GM19099 (cell line): ENCODE results near the gene PSME1.

Experiments used
- POLR2A ChIP-seq: IDR thresholded peaks from 3 replicates; pipeline ENCODE4 v1.6.1; 2011; ENCODE audit warnings: low read depth; ENCODE audit not compliant: insufficient read length; ENCODE audit errors: extremely low read depth

Gene PSME1

DNA sequence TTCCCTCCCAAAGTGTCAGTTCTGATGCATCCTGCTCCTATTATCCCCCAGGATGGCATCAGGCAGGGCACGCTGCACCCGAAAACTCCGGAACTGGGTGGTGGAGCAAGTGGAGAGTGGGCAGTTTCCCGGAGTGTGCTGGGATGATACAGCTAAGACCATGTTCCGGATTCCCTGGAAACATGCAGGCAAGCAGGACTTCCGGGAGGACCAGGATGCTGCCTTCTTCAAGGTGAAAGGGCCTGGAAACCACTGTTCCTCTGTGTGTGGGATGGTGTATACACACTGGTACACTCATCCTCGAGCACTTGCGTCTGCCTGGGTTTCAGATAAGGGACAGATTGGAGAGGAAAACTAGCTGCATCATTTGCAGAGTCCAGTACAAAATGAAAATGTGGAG, 26.1 kb downstream of the PSME1 start:
- no peak for TF ChIP-seq POLR2A

DNA sequence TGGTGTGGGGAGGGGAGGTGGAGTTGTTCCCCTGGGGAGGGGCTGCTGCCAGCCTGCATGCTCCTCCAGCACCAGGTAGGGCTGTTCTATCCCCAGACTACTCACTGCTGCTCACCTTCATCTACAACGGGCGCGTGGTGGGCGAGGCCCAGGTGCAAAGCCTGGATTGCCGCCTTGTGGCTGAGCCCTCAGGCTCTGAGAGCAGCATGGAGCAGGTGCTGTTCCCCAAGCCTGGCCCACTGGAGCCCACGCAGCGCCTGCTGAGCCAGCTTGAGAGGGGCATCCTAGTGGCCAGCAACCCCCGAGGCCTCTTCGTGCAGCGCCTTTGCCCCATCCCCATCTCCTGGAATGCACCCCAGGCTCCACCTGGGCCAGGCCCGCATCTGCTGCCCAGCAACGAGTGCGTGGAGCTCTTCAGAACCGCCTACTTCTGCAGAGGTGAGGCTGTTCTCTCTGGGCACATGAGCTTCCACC, 28.6 kb downstream of the PSME1 start:
- peak; percentile 8 for TF ChIP-seq POLR2A

DNA sequence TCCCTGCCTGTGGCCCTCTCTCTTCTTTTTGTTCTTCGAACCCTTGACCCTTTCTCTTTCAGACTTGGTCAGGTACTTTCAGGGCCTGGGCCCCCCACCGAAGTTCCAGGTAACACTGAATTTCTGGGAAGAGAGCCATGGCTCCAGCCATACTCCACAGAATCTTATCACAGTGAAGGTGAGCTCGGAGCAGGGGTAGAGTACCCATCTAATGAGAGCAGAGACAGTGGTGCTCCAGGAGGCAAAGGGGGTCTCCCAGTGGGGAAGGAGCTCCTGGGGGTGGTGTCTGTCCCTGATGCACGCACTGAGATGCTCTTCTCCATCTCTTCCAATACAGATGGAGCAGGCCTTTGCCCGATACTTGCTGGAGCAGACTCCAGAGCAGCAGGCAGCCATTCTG, 29.8 kb downstream of the PSME1 start:
- no peak for TF ChIP-seq POLR2A

DNA sequence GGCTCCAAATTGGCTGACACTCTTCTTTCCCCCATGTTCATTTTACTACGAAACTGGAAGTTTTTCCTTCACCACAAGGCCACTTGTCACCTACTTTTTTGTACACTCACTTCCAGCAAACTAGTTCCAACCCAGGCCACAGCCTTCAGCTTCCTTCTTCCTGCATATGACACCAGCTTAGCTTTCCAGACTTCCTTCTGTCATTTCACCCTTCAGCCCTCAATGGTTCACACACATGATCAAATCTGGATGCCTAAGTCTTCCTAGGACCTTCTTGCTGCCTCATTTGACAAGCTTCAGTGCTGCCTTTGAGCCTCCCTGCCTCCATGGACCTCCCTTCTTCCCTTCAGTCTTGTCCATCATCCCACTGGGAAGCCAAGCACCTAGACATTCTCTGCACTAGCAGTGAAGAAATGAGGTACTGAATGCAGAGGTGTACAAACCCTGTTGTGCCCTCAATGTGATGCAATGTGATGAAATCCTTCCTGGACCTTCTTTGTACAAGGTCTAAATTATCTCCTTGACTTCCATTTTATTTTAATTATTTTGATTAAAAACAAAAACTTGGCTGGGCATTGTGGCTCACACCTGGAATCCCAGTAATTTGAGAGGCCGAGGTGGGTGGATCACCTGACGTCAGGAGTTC, 31.6 kb downstream of the PSME1 start:
- TF ChIP-seq POLR2A, result no peak

DNA sequence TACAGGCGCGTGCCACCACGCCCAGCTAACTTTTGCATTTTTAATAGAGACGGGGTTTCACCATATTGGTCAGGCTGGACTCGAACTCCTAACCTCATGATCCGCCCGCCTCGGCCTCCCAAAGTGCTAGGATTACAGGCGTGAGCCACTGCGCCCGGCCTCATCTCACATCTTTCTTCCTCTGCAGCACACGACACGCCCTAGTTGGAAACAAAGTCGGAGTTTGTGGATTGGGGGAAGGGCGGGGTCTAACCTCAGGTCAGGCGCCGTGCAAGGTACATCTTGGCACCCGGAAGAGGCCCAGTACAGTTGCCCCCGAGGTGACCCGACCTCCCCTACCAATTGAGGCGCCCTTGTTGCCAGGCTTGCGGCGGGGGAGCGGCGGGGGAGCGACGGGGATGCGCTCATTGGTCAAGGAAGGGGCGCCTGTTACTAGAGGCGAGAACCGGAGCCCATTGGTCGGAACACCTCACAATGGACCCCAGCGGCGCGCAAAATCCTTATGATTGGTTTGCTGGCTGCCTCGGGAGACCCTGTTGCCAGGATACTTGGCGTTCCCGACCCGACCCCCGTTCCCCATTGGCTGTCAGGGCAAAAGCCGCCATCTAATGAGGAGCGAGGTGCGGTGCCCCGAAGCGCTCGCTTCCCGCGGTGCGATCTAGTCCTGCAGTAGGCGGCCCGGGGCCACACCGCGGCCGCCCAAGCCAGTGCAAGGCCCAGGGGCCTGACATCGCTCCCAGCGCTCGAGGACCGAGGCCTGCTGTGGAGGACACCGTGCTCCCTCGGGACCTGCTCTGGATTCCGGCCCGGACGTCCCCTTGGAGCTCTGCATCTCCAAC, 35.6 kb downstream of the PSME1 start, which contains the start of gene REC8:
REC8 (plus strand) TSS at position 659 of the 839 bp plus-strand sequence. CDS start 473 bp downstream, outside the sequence.
- TF ChIP-seq POLR2A, result peak; percentile 20

DNA sequence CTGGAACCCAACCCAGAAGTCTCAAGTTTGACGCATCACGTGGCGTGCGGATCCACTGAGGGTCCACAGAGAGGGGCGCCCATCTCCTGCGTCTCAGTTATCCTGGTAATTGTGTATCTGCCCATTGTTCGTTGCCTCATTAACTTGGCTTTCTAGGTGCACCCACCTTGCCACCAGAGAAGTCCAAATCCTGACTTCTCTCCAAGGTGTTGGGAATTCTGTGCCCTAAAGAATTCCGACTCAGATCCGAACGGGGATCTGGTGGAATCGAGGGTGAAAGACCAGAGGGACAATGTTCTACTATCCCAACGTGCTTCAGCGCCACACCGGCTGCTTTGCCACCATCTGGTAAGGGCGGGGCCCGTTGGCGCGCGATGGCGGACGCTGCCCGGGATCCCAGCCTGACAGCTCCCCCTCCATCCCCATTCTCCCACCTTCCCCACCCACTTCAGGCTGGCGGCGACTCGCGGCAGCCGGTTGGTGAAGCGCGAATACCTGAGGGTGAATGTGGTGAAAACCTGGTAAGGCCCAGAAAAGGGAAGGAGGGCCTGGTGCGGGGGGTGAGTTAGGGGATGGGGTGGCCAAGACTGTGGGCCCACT, 36.4 kb downstream of the PSME1 start:
- no peak for TF ChIP-seq POLR2A

DNA sequence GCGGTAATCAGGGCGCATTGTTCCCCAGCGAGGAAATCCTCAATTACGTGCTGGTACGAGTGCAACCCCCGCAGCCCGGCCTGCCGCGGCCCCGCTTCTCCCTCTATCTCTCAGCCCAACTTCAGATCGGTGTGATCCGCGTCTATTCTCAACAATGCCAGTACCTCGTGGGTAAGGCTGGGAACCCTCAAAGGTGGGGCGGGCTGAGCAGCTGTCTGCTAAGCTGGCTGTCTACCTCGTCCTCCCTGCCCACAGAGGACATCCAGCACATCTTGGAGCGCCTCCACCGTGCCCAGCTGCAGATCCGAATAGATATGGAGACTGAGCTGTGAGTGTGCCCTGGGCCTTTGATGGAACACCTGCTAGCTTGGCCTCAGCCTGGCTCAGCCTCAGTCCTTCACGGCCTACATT, 36.9 kb downstream of the PSME1 start:
- TF ChIP-seq POLR2A, result peak; percentile 25

DNA sequence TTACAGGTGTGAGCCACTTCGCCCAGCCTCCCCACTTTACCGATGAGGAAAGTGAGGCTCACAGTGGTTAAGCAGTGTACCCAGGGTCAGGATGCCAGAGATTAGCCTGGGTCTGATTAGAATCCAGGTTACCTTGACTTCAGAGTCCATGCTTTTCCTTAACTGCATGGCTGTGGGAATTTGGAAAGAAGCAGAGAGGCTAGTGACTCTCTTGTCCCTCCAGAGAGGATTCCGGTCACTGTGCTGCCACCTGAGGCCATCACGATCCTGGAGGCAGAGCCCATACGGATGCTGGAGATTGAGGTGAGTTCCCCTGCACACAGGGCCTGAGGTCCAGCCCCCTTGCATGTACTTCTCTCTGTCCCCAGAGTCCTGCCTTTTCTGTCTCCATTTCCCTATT, 40.6 kb downstream of the PSME1 start:
- no peak for TF ChIP-seq POLR2A

DNA sequence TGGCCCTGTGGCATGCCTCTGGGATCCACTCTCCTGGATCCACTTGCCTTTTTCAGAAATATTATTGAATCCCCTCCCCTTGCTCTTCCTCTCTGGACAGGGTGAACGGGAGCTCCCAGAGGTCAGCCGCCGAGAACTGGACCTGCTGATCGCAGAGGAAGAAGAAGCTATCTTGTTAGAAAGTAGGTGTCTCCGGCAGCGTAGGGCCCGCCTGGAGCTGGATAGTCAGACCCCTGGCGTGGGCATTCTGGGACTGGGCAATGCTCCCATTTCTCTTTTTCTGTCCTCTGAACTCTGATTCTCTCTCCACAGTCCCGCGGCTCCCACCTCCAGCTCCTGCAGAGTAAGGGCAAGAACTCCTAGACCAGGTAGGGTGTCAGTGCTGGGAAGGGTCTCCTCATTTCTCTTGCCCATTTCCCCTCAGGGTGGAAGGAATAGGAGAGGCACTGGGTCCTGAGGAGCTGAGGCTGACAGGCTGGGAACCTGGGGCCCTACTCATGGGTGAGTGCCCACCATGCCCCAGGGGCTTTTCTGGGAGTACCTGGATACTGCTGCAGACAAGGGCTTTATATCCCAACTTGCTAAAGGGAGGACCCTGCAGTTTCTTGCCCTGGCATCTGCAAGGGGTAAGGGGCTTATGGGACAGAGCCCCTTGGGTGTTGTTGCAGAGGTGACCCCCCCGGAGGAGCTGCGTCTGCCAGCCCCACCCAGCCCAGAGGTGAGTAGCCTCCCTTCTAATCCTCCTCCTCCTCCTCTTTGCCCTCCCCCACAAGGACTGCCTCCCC, 41.2 kb downstream of the PSME1 start:
- TF ChIP-seq POLR2A, result no peak

DNA sequence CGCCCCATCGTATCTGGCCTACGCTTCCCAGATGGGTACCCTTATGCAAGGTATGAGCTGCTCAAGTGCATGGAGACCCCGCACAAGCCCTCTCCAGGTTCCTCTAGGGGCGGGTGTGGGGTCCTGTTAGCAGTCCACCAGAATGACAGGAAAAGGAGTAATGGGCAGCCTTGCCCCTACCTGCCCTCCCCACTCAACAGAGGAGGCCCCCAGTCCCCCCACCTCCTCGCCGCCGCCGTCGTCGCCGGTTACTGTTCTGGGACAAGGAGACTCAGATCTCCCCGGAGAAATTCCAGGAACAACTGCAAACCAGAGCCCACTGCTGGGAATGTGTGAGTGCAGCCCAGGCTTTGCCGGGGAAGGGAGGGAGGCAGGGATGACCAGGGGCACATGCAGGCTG, 41.9 kb downstream of the PSME1 start:
- no peak for TF ChIP-seq POLR2A

DNA sequence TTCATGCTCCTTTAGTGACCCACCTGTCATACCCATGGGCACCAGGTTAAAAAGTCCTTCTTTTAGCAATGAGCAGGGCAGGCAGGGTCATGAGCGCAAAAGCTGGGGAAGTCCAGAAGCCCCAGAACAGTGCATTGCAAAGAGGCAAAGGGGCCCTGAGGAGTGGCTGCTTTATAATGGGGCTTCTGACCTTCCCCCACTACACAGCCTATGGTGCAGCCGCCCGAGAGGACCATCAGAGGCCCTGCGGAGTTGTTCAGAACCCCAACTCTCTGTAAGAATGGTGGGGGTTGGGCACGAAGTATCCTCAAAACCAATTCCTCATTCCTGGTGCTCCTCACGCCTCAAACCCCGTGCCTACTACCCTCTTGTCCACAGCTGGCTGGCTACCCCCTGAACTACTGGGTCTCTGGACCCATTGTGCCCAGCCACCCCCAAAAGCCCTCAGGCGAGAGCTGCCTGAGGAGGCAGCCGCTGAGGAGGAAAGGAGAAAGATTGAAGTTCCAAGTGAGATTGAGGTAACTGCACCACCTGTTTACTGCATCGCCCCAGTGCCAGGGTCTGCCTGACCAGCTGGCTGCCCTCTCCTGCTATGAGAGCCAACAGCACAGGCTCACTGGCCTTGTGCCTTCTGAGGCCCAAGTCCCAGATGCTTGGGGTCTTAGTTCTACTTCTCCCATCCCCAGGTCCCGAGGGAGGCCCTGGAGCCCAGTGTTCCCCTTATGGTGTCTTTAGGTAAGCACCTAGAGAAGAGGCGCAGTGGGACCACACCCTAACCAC, 42.6 kb downstream of the PSME1 start:
- TF ChIP-seq POLR2A, result no peak

DNA sequence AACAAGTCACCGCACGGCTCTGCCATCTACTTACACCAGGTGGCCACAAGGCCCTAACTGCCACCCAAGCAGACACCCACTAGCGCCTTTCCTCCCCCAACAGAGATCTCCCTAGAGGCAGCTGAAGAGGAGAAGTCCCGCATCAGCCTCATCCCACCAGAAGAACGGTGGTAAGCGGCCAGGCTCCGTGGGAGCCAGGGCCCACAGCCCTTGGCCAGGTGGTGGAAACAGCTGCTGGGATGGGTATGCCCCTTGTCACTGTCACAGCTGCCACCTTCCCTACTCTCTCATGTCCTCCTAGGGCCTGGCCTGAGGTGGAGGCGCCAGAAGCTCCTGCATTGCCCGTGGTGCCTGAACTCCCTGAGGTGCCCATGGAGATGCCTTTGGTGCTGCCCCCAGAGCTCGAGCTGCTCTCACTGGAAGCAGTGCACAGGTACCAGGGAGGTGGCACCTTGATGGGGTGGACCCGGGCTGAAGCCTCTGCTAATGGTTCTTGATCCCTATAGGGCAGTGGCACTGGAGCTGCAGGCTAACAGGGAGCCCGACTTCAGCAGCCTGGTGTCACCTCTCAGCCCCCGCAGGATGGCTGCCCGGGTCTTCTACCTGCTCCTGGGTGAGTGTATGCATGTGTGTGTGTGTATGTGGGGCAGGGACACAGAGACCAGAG, 43.4 kb downstream of the PSME1 start:
- no peak for TF ChIP-seq POLR2A

DNA sequence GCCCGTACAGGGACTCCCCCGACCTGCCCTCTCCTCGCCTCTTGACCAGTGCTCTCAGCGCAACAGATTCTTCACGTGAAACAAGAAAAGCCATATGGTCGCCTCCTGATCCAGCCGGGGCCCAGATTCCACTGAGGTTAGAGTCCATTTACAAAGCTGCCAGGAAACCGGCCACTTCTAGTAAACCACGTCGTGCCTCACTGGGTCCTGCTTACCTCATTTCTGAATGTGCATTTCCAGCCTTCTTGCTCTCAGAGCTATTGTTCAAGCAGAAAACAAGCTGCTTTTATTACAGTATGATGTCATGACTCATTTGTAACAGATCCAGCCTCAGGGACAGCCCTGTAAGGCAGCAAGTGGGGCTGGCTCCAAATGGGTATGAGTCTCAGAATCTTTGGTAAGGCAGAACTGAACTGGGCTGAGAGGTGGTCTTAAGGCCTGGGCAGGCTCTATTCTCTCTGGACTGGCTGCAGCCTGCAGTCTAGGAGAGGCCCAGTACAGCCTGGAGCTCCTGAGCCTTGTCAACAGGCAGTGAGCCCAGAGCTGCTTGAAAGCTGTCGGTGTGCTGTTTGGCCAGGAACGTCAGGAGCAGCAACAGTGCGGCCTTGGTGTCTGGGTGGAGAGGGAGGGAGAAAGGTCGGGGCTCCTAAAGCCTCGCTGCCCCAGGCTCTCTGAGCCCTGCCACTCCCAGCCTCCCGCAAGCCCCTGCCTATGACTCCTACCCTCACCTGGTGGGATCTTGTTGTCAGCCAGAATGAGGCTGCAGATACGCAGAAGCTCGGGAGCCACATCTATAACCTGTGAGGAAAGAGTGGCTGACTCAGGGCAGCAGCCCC, 44.2 kb downstream of the PSME1 start:
- TF ChIP-seq POLR2A, result no peak
